NCI-H748 (cell line): ENCODE results near the gene LAMA2.
"Not testable (repeated sequence)": the region's sequence is repeated elsewhere in the genome, so short reads cannot be mapped to it uniquely, and the experiment has no call there.

ENCODE experiments used
- DNase-seq: peaks from one replicate; lab custom pipeline; 2025; ENCODE audit not compliant: unreplicated experiment; lab: John Stamatoyannopoulos, UW

The LAMA2 gene

GRCh38 chr6:129073691-129074395 is 190.9 kb downstream of the LAMA2 start:
- DNase-seq = no peak

DNA sequence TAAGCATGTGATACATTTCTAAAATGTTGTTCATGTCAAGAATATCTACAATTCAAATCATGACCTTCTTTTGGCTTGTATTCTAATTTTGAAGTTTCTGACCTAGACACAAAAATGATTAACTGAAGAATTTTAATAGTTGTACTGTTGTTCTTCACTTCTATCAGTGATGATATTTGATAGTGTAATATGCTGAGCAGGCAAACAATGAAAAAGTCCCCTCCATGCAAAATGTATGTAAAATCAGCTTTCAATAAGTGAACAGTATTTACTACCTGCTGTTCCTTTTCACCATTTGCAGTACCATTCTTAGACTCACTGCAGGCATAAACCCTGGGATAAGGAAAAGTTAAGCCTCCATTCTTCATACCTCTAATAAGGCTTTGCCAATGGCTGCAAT is 201.5 kb downstream of the LAMA2 start:
- no peak for DNase-seq

DNA sequence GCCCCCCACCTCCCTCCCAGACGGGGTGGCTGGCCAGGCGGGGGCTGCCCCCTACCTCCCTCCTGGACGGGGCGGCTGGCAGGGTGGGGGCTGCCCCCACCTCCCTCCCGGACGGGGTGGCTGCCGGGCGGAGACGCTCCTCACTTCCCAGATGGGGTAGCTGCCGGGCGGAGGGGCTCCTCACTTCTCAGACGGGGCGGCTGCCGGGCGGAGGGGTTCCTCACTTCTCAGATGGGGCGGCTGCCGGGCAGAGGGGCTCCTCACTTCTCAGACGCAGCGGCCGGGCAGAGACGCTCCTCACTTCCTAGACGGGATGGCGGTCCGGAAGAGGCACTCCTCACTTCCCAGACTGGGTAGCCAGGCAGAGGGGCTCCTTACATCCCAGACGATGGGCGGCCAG is 205.5 kb downstream of the LAMA2 start:
- DNase-seq = not testable (repeated sequence)

DNA sequence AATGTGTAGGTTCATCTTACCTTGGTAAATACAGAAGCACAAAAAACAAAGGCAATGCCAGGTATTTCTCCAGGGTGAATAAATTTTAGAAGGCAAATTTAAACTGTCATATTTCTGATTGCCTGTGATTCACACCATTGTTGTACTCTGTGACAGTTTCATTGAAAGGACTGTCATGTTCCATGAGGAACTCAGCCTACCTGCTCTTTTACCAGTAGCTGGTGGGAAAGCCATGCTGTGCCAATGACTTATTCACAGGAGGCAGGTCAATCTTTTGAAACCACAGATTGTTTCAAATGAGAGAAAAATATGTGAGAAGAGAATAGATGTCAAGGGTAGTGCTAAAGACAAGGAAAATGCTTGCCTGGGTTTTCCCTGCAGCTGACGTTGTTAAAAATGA is 206.4 kb downstream of the LAMA2 start:
- no peak for DNase-seq

- DNase-seq = no peak
Observed at GRCh38 chr6:129094147-129094546, 211.2 kb downstream of the LAMA2 start.

GRCh38 chr6:129096651-129097290 is 213.8 kb downstream of the LAMA2 start:
- DNase-seq = no peak

- DNase-seq = no peak
Observed at GRCh38 chr6:129098061-129098553, 215.2 kb downstream of the LAMA2 start.

DNA sequence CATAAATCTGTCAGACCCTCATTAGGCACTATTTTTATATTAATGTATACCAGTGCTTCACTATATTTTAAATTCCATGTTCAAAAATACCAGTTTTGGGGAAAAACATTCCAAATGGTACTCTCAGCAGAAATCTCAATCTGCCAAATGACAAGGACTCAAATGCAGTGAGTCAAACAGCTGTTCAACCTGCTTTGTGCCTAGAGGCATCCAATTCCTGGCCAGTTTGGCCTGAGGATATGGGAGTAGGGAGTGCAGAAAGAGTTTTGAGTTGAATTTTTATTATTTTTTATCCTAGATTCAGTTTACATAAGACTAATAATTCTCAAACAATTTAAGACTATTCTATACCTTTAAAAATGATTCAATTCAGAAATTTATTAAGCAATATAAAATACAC is 216.8 kb downstream of the LAMA2 start:
- DNase-seq = no peak

DNA sequence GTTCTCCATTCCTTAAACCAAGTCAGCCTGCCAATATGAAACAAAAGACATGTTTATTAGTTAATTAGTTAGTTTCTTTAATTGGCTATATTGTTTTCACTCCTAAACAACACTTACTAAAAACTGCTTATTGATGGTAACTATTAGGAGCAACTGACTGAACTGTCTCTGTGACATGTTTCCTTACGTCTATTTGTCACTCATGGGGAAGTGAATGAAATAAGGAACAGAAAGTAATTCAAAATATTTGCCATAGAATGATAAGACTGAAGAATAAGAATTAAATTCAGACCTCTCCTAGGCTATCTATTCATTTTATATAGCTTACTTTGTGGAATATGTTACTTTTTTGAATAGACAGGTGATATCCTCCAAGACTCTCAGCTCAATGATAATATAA is 217.2 kb downstream of the LAMA2 start:
- no peak for DNase-seq

- DNase-seq = no peak
Observed at GRCh38 chr6:129102741-129103140, 219.8 kb downstream of the LAMA2 start.

DNA sequence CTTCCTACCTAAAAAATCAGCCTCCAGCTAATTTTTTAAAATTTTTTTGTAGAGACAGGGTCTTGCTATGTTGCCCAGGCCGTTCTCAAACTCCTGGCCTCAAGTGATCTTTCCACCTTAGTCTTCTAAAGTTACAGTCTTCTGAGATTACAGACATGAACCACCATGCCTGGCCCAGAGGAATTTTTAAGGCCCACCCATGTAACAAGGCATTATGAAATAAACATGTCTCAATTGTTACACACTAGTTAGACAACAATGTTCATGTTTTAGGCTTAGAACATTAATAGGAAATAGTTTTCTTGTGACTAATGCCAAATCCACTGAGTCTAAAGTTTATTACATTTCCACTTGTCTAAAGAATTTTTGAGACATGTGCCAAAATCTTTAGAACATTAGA is 221.2 kb downstream of the LAMA2 start:
- DNase-seq = no peak

DNA sequence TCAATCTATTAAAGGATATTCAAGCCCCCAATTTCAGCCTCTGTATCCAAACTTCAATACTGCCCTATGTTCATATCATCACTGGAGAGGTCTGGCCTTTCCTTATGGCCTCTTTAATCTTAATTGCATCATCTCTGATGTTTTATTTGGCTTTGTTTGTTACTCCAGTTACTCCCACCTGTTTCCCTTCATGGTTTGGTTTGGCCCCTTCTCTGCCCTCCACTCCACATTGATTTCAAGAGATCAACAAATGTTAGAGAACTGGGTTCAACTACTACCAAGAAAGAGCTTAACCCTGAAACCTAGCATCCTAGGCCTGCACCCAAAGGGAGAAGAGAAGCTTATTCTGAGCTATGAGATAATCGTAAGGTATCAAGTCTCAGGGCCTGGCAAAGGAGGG is 221.6 kb downstream of the LAMA2 start:
- DNase-seq = no peak

- peak; percentile 43 for DNase-seq
Observed at GRCh38 chr6:129105035-129105434, 222.1 kb downstream of the LAMA2 start.

GRCh38 chr6:129105793-129106192 is 222.9 kb downstream of the LAMA2 start:
- DNase-seq = no peak

DNA sequence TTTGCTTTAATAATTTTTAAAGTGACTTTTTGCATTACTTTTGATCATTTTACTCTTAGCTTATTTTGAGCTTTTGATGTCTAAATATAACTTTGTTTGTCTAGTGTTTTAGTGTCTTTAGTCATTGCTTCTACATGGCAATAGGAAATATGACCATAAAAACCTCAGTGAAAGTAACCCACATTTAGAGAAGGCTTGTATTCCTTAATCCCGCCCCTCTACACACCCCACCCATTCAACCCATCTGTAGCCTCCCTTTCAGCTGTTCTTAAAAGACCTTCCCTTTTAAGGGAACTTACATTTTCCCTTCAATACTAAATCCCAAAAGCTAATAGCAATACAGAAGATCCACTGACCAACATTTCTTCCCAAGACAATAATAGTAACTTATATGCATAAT is 225.4 kb downstream of the LAMA2 start:
- no peak for DNase-seq

DNA sequence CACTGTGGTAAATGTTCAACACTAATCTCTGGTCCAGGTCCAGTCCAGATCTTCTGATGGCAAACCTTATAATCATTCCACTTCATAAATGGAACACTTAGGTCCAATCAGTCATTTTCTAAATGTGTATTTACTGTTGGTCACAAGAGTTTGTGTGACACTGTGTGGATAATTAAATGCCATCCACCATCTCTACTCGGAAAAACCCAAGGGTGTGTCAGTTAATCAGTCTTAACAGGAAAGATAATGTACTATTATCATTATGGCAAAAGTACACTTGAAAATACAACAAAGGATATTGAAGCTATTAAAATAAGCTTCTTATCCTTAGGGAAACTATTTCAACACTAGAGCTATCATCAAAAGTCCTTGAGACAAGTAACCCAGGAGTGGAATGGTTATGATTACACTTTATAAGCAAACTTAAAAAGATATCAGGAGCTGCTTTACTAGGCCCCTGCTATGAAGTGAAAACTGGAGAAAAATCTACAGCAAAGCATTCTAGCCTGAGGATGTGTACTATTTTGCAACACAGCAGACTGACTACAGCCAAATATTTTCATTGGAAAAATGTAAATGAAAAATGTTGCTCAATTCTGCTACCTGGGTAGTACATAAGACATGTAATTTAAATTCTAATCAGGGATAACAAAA is 227.9 kb downstream of the LAMA2 start:
- peak; percentile 45 for DNase-seq

DNA sequence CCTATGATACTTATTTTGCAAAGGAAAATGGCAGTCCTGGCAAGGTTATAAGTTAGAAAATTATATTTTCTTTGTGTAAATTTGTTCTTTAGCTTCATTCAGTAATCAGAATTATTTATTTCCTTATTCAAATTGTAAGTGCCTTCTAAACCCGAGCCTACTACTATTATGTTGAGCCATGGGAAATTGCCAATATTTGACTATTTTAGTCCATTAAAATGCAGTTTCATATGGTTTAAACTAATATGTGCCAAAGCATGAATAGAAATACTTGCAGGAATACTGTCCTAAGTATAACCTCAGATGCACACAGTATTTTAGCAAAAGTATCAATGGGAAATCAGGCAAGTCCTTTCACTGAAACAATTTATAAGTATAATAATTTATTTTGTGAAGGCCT is 228.4 kb downstream of the LAMA2 start:
- no peak for DNase-seq

DNA sequence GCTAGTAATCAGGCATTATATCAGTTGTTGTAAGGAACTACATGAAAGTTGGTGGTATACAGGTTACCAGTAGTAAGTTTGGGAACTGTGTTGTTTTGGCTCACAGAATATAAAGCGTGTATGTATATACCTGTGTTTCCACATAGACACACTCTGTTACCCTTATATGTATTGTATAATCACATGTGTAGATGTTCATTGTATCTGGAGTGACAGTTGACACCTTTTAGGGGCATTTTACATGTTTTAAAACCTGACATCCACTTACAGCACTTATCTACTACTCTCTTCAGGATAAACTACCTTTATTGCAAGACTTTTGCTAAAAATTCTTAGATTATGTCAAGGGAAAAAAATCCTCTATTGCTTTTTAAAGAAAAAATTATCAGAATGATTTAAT is 228.9 kb downstream of the LAMA2 start:
- DNase-seq = no peak

GRCh38 chr6:129112591-129112990 is 229.7 kb downstream of the LAMA2 start:
- DNase-seq = no peak

- no peak for DNase-seq
Observed at GRCh38 chr6:129113637-129114036, 230.7 kb downstream of the LAMA2 start.

DNA sequence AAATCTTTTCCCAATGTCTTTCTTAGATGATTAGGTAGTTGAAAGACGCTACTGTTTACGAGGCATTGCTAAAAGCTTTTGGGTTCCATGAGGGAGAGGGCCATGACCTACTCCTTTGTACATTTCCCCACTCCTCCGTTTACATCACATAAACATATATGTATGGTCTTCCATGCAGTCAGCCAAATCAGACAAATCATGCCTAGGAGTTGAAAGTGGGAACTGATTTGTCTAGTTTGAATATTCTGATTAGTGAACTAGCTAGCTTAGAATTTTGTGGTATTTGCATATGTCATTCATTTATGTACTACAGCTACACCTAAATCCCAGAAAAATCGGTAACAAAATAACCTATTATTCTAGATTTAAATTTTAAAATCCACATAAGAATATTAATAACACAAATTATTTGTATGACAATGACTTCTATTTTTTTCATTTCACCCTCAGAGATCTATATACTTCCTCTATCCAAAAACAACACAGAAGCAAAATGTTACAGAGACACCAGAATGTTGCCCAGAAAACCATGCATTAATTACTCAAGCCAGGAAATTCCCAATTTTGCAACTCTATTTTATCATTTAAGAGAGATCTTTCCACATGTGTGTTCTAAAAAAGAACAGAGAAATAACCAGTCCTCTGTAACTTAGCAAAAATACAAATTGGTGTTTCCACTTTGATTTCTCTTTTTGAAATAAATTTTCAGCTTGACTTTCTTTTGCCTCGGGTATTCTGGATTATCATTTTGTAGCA is 231.9 kb downstream of the LAMA2 start:
- no peak for DNase-seq

DNA sequence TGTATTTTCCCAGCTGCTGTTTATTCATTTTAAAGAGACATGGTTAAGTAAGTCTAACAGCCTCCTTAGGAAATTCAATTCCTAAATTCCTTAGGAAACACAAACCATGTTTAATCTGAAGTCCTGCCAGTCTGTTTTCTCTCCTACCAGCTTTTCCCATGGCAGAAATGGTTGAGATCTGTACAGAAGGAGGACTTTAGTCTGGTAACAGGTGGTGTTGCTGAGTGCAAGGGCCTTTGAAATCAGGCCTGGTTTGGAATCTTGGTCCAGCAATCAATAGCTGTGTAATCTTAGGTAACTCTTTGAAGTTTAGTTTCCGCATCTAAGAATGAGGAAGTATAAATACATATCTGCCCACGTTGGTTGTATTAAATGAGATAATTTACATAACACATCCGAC is 232.5 kb downstream of the LAMA2 start:
- no peak for DNase-seq
